ENCODE measurements around the gene TEX261.

TEX261 gene

GRCh38 chr2:70962211-70962884 lies 32.3 kb downstream of the TEX261 start:
- H3K9me3 ChIP-seq, result no peaks in the 10 kb centered on the region
- no peak overlapping the region for H3K27ac ChIP-seq
- peaks cover 66% of the 10 kb centered on the region for H3K27me3 ChIP-seq
- H3K36me3 ChIP-seq, result no peaks in the 10 kb centered on the region
- TF ChIP-seq CTCF (IDR thresholded peaks at IDR 0.05), result no peak
- peaks cover 7% of the 10 kb centered on the region in 2 experiments for H3K4me1 ChIP-seq (ENCODE audit: control insufficient read depth in 1 of 2, insufficient read depth in 1 of 2, low read depth in 1 of 2, low read length in 1 of 2)
- no peak overlapping the region for H3K4me3 ChIP-seq (ENCODE audit: low read depth in 1 of 2, low read length in 1 of 2)

- H3K36me3 ChIP-seq, result no peaks in the 10 kb centered on the region
- H3K4me1 ChIP-seq (ENCODE audit: control insufficient read depth in 1 of 2, insufficient read depth in 1 of 2, low read depth in 1 of 2, low read length in 1 of 2), result peaks cover 7% of the 10 kb centered on the region in 2 experiments
- no peak overlapping the region for H3K27ac ChIP-seq
- H3K4me3 ChIP-seq (ENCODE audit: low read depth in 1 of 2, low read length in 1 of 2), result no peak overlapping the region
- peaks cover 66% of the 10 kb centered on the region for H3K27me3 ChIP-seq
- no peaks in the 10 kb centered on the region for H3K9me3 ChIP-seq
- TF ChIP-seq CTCF (IDR thresholded peaks at IDR 0.05), result no peak
Measured at GRCh38 chr2:70961648-70961994, 33.1 kb downstream of the TEX261 start.

GRCh38 chr2:70960833-70961647 lies 33.6 kb downstream of the TEX261 start:
- TF ChIP-seq CTCF (IDR thresholded peaks at IDR 0.05), result no peak
- no peaks in the 10 kb centered on the region for H3K9me3 ChIP-seq
- peaks cover 7% of the 10 kb centered on the region in 2 experiments for H3K4me1 ChIP-seq (ENCODE audit: control insufficient read depth in 1 of 2, insufficient read depth in 1 of 2, low read depth in 1 of 2, low read length in 1 of 2)
- H3K27me3 ChIP-seq, result peaks cover 66% of the 10 kb centered on the region
- no peak overlapping the region for H3K4me3 ChIP-seq (ENCODE audit: low read depth in 1 of 2, low read length in 1 of 2)
- H3K27ac ChIP-seq, result no peak overlapping the region
- H3K36me3 ChIP-seq, result no peaks in the 10 kb centered on the region

GRCh38 chr2:70959851-70960832 lies 34.5 kb downstream of the TEX261 start:
- Histone ChIP-seq H3K9me3 (no peaks in the 10 kb centered on the region), H3K27me3 (peaks cover 66% of the 10 kb centered on the region), H3K36me3 (no peaks in the 10 kb centered on the region), H3K4me3 (ENCODE audit: low read depth in 1 of 2, low read length in 1 of 2) (no peak overlapping the region), H3K27ac (no peak overlapping the region), H3K4me1 (ENCODE audit: control insufficient read depth in 1 of 2, insufficient read depth in 1 of 2, low read depth in 1 of 2, low read length in 1 of 2) (peaks cover 4 to 6% of the 10 kb centered on the region in 2 experiments)
- TF ChIP-seq CTCF (IDR thresholded peaks at IDR 0.05), result no peak

- H3K27me3 ChIP-seq, result peaks cover 66% of the 10 kb centered on the region
- no peak for TF ChIP-seq CTCF (IDR thresholded peaks at IDR 0.05)
- H3K9me3 ChIP-seq, result no peaks in the 10 kb centered on the region
- H3K4me3 ChIP-seq (ENCODE audit: low read depth in 1 of 2, low read length in 1 of 2), result no peak overlapping the region
- no peaks in the 10 kb centered on the region for H3K4me1 ChIP-seq (ENCODE audit: control insufficient read depth in 1 of 2, insufficient read depth in 1 of 2, low read depth in 1 of 2, low read length in 1 of 2)
- no peaks in the 10 kb centered on the region for H3K36me3 ChIP-seq
- H3K27ac ChIP-seq, result no peak overlapping the region
Measured at GRCh38 chr2:70959271-70959761, 35.4 kb downstream of the TEX261 start.
